Activated naive CD4-positive, alpha-beta T cell treated with anti-CD3 and anti-CD28 coated beads for 36 hours (primary cell): ENCODE data around the gene RAD51D. TPM values are rescaled to one million over a fixed set of nuclear protein-coding genes. Genes with fewer than 3 reads are reported as not detected.

Source experiments
- CTCF ChIA-PET: fragments of 350-600 bp; sonication (Branson Sonifier 250); formaldehyde crosslinking; loops from one replicate; lab custom pipeline; 2021; ENCODE audit warnings: antibody characterized with exemption; lab: Charles Lee
- DNase-seq: peaks from one replicate; pipeline ENCODE4 v3.0.0-alpha.2; 2020
- H3K27ac Mint-ChIP-seq: one replicate; pipeline ENCODE4 v1.8.0; 2021; ENCODE audit warnings: mild to moderate bottlenecking, mixed read lengths
- H3K27me3 Mint-ChIP-seq: one replicate; pipeline ENCODE4 v1.8.0; 2021; ENCODE audit warnings: low read depth, mixed read lengths
- H3K36me3 Mint-ChIP-seq: one replicate; pipeline ENCODE4 v1.8.0; 2021; ENCODE audit warnings: low read depth, mixed read lengths
- H3K4me1 Mint-ChIP-seq: one replicate; pipeline ENCODE4 v1.8.0; 2021; ENCODE audit warnings: low read depth, mixed read lengths
- H3K4me3 Mint-ChIP-seq: one replicate; pipeline ENCODE4 v1.8.0; 2021; ENCODE audit warnings: mild to moderate bottlenecking, moderate library complexity, mixed read lengths
- H3K9me3 Mint-ChIP-seq: one replicate; pipeline ENCODE4 v1.8.0; 2021; ENCODE audit warnings: mixed read lengths
- intact Hi-C: fragments of 100-400 bp; cut with micrococcal nuclease; formaldehyde crosslinking; loops from one replicate; pipeline ENCODE4 v1.15.1; 2023
- total RNA-seq, 2 experiments: library from RNA; stranded (reverse); gene quantifications; one replicate each; pipeline ENCODE4 v1.2.3, GENCODE V29; 2021

RAD51D gene
- total RNA-seq, 2 experiments from 2014 or later: 31.5 to 33.0 TPM

DNA sequence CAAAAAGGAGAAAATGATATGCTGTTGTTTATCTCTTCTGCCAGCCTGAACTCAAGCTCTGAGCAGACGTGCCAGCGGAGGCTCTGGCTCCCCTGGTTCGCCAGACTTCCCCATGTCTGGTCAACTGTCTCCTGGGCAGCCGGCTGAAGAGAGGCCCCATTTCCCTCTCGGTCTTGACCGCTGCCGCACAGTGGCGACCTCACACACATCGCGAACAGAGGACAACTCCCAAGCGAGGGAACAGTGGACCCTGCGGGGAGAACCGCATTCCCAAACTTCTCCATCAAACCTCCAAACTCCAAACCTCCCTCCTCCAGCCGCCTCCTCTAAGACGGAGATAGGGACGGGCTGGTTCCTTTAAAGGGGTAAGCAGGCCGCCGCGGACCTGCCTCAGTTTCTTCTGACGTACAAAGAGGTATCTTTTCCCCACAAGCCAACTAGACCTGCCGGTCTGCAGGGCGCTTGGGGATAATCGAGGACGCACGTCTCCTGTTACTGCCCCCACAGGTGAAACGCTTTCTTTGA, 31.2 kb downstream of the RAD51D start:
- no peaks in the 10 kb centered on the region for H3K9me3 Mint-ChIP-seq
- H3K4me3 Mint-ChIP-seq: peak overlapping the region; percentile 86
- H3K36me3 Mint-ChIP-seq: no peaks in the 10 kb centered on the region
- intact Hi-C loops: loop anchor here (1.0 to 2.0 kb wide), 3 partner anchors 15 to 498 kb away; partner anchors contain the start of gene AP2B1
- CTCF ChIA-PET: no interaction called here
- no peaks in the 10 kb centered on the region for H3K27me3 Mint-ChIP-seq
- peak overlapping the region; percentile 92 for H3K27ac Mint-ChIP-seq
- peaks cover 54% of the 10 kb centered on the region for H3K4me1 Mint-ChIP-seq
- no peak for DNase-seq

DNA sequence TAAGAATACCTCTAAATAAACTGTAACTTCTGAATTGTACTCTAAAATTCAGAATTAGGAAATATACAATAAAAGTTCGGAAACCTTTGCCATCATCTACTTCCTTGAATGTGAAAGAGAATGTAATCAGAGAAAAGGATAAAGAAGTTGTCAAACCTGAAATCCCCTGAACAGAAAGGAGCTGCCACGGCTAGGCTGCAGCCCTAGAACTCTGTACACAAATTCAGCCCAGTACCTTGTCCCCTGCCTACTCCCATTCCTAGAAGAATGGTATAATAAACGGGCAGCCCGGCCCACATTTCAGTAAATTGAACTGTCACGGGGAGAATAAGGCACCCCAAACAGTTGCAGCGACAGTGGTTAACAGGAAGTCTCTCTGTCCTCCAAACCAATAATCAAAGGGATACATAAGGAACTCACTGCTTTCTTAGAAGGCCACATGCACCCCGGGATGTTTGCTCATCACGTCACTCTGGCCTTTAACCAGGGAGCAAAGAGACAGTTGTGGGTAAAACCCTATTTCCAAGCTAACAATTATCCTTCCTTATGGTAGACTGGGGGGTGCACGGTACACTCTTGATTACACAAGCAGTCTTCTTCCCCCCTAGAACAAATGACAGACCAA, 31.8 kb downstream of the RAD51D start:
- Mint-ChIP-seq H3K9me3 (no peaks in the 10 kb centered on the region), H3K4me1 (peaks cover 59% of the 10 kb centered on the region), H3K27ac (peak overlapping the region; percentile 92), H3K27me3 (no peaks in the 10 kb centered on the region), H3K4me3 (peak overlapping the region; percentile 86), H3K36me3 (no peaks in the 10 kb centered on the region)
- peak; percentile 56 for DNase-seq
- intact Hi-C loops: loop anchor here (1.0 to 2.0 kb wide), 3 partner anchors 15 to 499 kb away; partner anchors contain the start of gene AP2B1
- CTCF ChIA-PET: interaction anchor here (0.6 to 1.0 kb wide), 2 partner anchors 10 to 87 kb away, joined by 3 read pairs; no protein-coding TSS in a partner anchor

DNA sequence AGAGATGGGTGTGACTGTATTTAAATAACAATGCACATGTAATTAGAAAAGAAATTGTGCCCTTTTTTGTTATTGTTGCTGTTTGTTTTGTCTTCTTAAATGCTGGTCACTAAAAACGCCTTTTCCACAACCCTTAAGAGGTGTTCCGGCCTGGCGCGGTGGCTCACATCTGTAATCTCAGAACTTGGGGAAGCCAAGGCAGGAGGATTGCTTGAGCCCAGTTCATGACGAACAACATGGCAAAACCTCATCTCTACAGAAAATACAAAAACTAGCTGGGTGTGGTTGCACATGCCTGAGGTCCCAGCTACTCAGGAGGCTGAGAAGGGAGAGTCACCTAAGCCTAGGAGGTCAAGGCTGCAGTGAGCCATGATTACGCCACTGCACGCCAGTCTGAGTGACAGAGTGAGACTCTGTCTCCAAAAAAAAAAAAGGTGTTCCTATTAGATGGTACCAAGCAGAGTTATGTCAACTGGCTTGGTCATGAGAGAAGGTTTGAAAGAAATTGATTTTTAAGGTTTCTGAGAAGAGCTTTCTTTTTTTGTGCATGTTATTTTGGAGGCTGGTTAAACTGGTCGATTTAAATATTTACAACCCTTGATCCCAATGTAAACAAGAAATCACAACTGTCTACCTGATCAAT, 32.6 kb downstream of the RAD51D start:
- Mint-ChIP-seq H3K4me1 (peaks cover 67% of the 10 kb centered on the region), H3K36me3 (no peaks in the 10 kb centered on the region), H3K4me3 (peak overlapping the region; percentile 86), H3K27ac (peak overlapping the region; percentile 92), H3K9me3 (no peaks in the 10 kb centered on the region), H3K27me3 (no peaks in the 10 kb centered on the region)
- no peak for DNase-seq
- CTCF ChIA-PET: interaction anchor here (0.6 to 1.0 kb wide), 2 partner anchors 10 to 86 kb away, joined by 3 read pairs; no protein-coding TSS in a partner anchor
- intact Hi-C loops: no loop called here

DNA sequence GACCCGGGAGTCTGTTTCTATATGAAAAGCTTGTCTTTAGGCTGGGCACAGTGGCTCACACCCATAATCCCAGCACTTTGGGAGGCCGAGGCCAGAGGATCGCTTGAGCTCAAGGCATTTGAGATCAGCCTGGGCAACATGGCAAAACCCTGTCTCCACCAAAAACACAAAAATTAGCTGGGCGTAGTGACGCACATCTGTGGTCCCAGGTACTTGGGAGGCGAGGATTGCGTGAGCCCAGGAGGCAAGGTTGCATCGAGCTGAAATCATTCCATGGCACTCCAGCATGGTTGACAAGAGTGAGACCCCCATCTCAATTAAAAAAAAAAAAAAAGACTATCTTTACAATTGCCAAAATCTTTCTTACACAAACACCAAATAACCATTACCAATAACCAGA, 33.5 kb downstream of the RAD51D start:
- intact Hi-C loops: no loop called here
- CTCF ChIA-PET: interaction anchor here (0.9 to 1.7 kb wide), 3 partner anchors 12 to 64 kb away, joined by 3 to 7 read pairs (median 4); partner anchors contain the start of gene RFFL
- no peak overlapping the region for H3K4me3 Mint-ChIP-seq
- H3K9me3 Mint-ChIP-seq: no peaks in the 10 kb centered on the region
- H3K27ac Mint-ChIP-seq: no peak overlapping the region
- no peaks in the 10 kb centered on the region for H3K36me3 Mint-ChIP-seq
- H3K4me1 Mint-ChIP-seq: peaks cover 73% of the 10 kb centered on the region
- DNase-seq: no peak
- H3K27me3 Mint-ChIP-seq: no peaks in the 10 kb centered on the region

DNA sequence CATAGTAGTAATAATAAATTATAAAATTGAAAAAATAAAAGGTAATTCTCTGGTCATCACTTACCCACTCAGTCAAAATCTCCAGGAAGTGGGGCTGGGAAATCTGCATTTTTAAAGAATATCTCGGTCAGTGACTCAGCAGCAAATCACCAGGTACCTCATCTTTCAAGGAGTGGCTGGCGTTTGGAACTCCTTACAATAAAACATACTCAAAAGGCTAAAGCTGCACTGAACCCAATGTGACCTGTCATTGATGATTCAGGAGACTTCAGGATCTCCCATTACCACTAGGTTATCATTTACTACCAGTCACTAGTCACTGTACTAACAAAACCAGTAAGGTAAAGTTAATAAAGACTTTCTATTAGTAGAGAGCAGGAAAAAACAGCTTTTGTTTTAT, 34.7 kb downstream of the RAD51D start:
- no peaks in the 10 kb centered on the region for H3K36me3 Mint-ChIP-seq
- no peak overlapping the region for H3K27ac Mint-ChIP-seq
- H3K27me3 Mint-ChIP-seq: no peaks in the 10 kb centered on the region
- no peaks in the 10 kb centered on the region for H3K9me3 Mint-ChIP-seq
- H3K4me1 Mint-ChIP-seq: peaks cover 77% of the 10 kb centered on the region
- peak; percentile 18 for DNase-seq
- CTCF ChIA-PET: interaction anchor here (1.7 kb wide), 1 partner anchor 10 kb away, joined by 7 read pairs; no protein-coding TSS in a partner anchor
- intact Hi-C loops: no loop called here
- H3K4me3 Mint-ChIP-seq: no peak overlapping the region

DNA sequence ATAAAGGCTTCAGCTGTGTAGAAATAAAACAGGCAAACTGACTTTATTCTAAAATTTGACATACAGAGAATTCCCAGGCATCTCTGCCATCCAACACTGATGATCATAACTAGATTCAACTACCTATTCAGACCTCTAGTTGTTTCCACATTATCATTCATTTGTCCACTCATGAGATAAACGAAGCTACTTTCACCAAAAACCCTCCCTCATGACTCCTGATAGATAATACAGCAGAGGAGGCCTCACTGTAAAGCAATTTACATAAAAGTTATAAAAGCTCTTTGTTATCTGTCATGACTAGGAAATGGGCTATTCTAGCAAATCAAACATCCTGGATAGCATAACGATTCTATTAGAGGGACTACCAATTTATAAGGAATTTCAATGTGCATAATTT, 36.6 kb downstream of the RAD51D start:
- Mint-ChIP-seq H3K36me3 (no peaks in the 10 kb centered on the region), H3K4me1 (peaks cover 77% of the 10 kb centered on the region), H3K9me3 (no peaks in the 10 kb centered on the region), H3K4me3 (peak overlapping the region; percentile 23), H3K27me3 (no peaks in the 10 kb centered on the region), H3K27ac (no peak overlapping the region)
- no peak for DNase-seq
- CTCF ChIA-PET: interaction anchor here (1.5 kb wide), 1 partner anchor 64 kb away, joined by 3 read pairs; no protein-coding TSS in a partner anchor
- intact Hi-C loops: no loop called here

DNA sequence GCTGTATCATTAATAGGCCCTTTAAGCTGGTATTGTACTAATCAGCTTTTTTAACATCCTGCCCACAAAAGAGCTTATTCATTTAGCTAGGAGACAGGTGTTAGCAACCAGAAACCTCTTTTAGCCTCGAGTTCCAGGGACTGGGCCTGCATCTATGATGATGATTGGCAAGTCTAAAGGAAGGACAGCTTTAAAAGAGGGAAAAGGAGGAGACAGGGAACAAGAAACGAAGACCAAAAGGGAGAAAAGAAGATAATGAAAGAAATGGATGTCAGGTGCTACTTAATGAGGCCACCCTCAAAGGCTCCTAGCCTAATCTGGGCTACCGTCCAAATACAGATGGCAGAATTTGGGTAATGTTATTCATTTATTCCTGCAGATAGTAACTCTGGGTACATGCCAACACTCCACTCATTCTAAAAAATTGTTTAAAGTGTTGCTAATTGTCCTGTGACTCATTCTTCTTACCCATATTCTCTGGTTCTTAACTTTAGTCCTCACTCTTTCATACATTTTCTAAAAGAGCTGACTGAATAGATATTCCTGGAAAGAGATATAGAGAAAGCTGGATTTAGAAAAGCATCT, 37.5 kb downstream of the RAD51D start:
- H3K27ac Mint-ChIP-seq: peak overlapping the region; percentile 57
- no peaks in the 10 kb centered on the region for H3K36me3 Mint-ChIP-seq
- no peak for DNase-seq
- peaks cover 76% of the 10 kb centered on the region for H3K4me1 Mint-ChIP-seq
- no peaks in the 10 kb centered on the region for H3K27me3 Mint-ChIP-seq
- CTCF ChIA-PET: interaction anchor here (1.0 to 1.5 kb wide), 2 partner anchors 60 to 63 kb away, joined by 3 to 4 read pairs; no protein-coding TSS in a partner anchor
- intact Hi-C loops: loop anchor here (1.0 kb wide), 3 partner anchors 9 to 36 kb away; partner anchors contain the start of gene RFFL
- no peaks in the 10 kb centered on the region for H3K9me3 Mint-ChIP-seq
- H3K4me3 Mint-ChIP-seq: peak overlapping the region; percentile 4

DNA sequence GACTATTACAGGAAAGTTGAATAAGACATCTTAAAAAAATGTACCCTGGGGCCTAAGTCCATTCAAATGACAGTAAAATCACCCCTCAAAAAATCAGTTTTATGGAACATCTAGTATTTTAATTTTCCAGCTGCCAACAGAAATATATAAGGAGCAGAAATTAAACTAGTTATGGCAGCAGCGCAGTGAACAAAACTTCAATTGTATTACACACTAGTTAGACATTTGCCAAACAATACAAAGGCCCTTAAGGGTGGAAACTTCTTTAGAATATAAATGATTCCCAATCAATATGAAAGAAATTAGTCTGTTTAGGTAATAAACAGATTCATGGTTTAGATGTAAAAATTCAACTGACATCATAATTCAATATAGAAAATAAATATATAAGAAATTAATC, 38.0 kb downstream of the RAD51D start:
- H3K36me3 Mint-ChIP-seq: no peaks in the 10 kb centered on the region
- H3K4me1 Mint-ChIP-seq: peaks cover 74% of the 10 kb centered on the region
- CTCF ChIA-PET: no interaction called here
- no peak overlapping the region for H3K27ac Mint-ChIP-seq
- DNase-seq: no peak
- intact Hi-C loops: loop anchor here (1.0 kb wide), 3 partner anchors 8 to 35 kb away; partner anchors contain the start of gene RFFL
- no peaks in the 10 kb centered on the region for H3K9me3 Mint-ChIP-seq
- no peak overlapping the region for H3K4me3 Mint-ChIP-seq
- H3K27me3 Mint-ChIP-seq: no peaks in the 10 kb centered on the region

DNA sequence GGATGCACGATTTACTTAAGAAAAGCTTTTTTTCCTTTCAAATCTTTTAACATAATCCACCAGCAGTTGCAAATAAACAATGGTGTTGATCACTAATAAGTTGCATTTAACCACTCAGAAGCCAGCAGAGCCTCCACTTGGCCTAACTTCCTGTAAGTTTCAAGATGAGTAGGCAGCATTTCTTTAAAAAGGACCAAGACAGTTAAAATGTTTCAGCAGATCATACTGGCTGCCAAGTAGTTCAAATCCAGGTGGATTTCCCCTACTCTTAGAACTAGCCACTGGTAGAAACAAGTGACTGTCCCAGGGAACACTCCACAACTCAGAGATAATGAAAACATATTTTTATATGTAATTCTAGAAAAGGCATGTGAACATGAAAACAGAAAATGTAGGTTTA, 39.1 kb downstream of the RAD51D start:
- Mint-ChIP-seq H3K4me3 (no peak overlapping the region), H3K36me3 (no peaks in the 10 kb centered on the region), H3K27ac (no peak overlapping the region), H3K27me3 (no peaks in the 10 kb centered on the region), H3K4me1 (peaks cover 67% of the 10 kb centered on the region), H3K9me3 (no peaks in the 10 kb centered on the region)
- DNase-seq: peak; percentile 38
- CTCF ChIA-PET: interaction anchor here (1.0 to 2.2 kb wide), 3 partner anchors 15 to 36 kb away, joined by 3 to 8 read pairs (median 3); partner anchors contain the start of gene RFFL
- intact Hi-C loops: no loop called here

DNA sequence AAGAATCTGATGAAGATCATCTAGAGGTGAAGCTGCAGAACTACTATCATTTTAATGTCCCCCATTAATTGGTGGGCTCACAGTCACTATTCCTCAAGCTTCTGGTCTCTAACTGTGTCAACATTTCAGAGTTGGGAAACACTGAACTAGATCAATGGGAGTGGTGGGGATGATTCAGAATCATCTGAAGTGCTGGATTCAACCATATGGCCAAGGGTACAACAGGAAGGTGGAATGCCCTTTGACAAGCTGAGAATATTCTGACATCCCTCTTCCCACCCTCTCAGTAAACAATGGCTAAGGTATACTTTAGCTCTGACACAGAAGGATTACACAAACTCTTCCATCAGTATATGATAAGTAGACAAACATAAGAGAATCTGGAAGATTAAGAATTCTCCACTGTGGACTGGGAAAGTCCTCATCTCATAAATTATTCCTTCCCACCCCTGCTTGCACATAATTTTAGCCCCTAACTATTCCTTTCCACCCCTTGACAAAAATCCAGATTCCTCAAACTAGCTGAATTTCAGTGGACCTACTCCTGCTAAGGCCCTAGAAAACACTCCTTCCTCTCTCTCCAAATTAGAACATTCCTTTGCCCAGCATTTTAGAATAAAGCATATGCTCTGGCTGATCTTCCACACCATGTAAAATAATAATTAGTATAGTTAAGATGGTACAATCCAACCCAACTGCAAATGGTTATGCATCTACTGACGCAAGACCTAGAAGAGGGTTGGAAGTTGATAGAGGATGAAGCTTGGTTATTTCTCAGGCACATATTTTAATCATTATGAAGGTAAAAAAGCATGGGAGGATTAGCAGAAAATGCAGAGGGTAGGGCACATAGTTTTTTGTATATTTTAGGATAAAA, 39.9 kb downstream of the RAD51D start:
- DNase-seq: no peak
- Mint-ChIP-seq H3K4me1 (peaks cover 67% of the 10 kb centered on the region), H3K4me3 (no peak overlapping the region), H3K9me3 (no peaks in the 10 kb centered on the region), H3K36me3 (no peaks in the 10 kb centered on the region), H3K27ac (no peak overlapping the region), H3K27me3 (no peaks in the 10 kb centered on the region)
- intact Hi-C loops: no loop called here
- CTCF ChIA-PET: interaction anchor here (1.0 to 2.2 kb wide), 3 partner anchors 14 to 35 kb away, joined by 3 to 8 read pairs (median 3); partner anchors contain the start of gene RFFL

DNA sequence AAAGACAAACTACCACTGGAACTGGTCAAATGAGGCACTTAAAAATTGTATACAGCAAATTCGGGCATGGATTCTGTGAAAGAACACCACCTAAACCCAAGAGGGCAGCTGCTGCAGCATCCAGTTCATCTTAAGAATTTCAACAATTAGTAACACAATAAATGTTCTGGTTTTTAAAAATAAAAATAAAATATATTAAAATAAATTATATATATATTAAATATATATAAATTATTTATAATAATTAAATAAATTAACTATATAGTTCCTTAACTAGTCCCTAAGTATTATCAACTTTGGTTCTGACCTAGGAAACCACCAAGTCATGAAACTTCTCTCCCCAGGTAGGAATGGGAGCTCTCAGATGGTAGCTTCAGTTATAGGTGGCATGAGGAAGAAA, 42.8 kb downstream of the RAD51D start:
- H3K4me3 Mint-ChIP-seq: no peak overlapping the region
- DNase-seq: no peak
- H3K36me3 Mint-ChIP-seq: no peaks in the 10 kb centered on the region
- intact Hi-C loops: no loop called here
- H3K9me3 Mint-ChIP-seq: no peaks in the 10 kb centered on the region
- CTCF ChIA-PET: interaction anchor here (0.9 to 1.7 kb wide), 2 partner anchors 10 to 13 kb away, joined by 3 to 9 read pairs; no protein-coding TSS in a partner anchor
- H3K27me3 Mint-ChIP-seq: no peaks in the 10 kb centered on the region
- H3K4me1 Mint-ChIP-seq: peaks cover 73% of the 10 kb centered on the region
- H3K27ac Mint-ChIP-seq: no peak overlapping the region
